ENCODE results near the gene HSPB7. TPM values are rescaled to one million over a fixed set of nuclear protein-coding genes. Genes with fewer than 3 reads are reported as not detected.

HSPB7 gene
- total RNA-seq, 1 experiment from 2014 or later: not detected

- H3K4me3 Mint-ChIP-seq: no peak overlapping the region
- no peak overlapping the region for H3K27ac Mint-ChIP-seq
- H3K36me3 Mint-ChIP-seq (ENCODE audit: insufficient read depth in 1 of 3, low read depth in 3 of 3): no peaks in the 10 kb centered on the region
These were observed 10.0 kb downstream of the HSPB7 start for GRCh38 chr1:16007671-16008341.

More at GRCh38 chr1:16007671-16008341, 10.0 kb downstream of the HSPB7 start:
- peaks cover 18% of the 10 kb centered on the region for H3K27me3 Mint-ChIP-seq (ENCODE audit: low read depth)
- H3K9me3 Mint-ChIP-seq: no peaks in the 10 kb centered on the region
- H3K79me1 ChIP-seq (ENCODE audit: insufficient read depth, low read depth, low read length, poor library complexity, severe bottlenecking): no peaks in the 10 kb centered on the region
- H2BK15ac ChIP-seq (ENCODE audit: low read depth, low read length): no peak overlapping the region
- H3T11ph ChIP-seq (ENCODE audit: low read length): no peak overlapping the region
- no peak overlapping the region for H4K5ac ChIP-seq (ENCODE audit: insufficient read length, low read depth, low read length)
- TF ChIP-seq, protein P1, sequence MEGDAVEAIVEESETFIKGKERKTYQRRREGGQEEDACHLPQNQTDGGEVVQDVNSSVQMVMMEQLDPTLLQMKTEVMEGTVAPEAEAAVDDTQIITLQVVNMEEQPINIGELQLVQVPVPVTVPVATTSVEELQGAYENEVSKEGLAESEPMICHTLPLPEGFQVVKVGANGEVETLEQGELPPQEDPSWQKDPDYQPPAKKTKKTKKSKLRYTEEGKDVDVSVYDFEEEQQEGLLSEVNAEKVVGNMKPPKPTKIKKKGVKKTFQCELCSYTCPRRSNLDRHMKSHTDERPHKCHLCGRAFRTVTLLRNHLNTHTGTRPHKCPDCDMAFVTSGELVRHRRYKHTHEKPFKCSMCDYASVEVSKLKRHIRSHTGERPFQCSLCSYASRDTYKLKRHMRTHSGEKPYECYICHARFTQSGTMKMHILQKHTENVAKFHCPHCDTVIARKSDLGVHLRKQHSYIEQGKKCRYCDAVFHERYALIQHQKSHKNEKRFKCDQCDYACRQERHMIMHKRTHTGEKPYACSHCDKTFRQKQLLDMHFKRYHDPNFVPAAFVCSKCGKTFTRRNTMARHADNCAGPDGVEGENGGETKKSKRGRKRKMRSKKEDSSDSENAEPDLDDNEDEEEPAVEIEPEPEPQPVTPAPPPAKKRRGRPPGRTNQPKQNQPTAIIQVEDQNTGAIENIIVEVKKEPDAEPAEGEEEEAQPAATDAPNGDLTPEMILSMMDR (conservative IDR thresholded peaks at IDR 0.05): no peak
- H3K79me2 ChIP-seq (ENCODE audit: insufficient read depth, low read length): no peaks in the 10 kb centered on the region
- no peaks in the 10 kb centered on the region for H3K23me2 ChIP-seq (ENCODE audit: insufficient read length, low read depth, low read length, poor library complexity, severe bottlenecking)
- H3K56ac ChIP-seq (ENCODE audit: insufficient read length, low read depth, low read length): no peak overlapping the region
- no peak overlapping the region for H3K27ac ChIP-seq (ENCODE audit: insufficient read length, low read depth, low read length)
- no peak overlapping the region for H4K8ac ChIP-seq (replicated peaks; ENCODE audit: insufficient read length, low read depth, low read length)
- no CpG with 5 or more reads among the region's 6 CpGs for WGBS (ENCODE audit: extremely low coverage, insufficient read length, low lambda C conversion rate)
- H3K9ac ChIP-seq (ENCODE audit: extremely low read depth, insufficient read length, low read length): no peak overlapping the region
- no peaks in the 10 kb centered on the region for H4K20me1 ChIP-seq (ENCODE audit: control insufficient read depth, insufficient read depth, insufficient read length)
- no peaks in the 10 kb centered on the region for H3K27me3 ChIP-seq (ENCODE audit: insufficient read depth, low read length)
- H2BK12ac ChIP-seq (ENCODE audit: insufficient read length, low read depth, low read length): no peak overlapping the region
- H3K4ac ChIP-seq (ENCODE audit: low read depth, low read length): no peak overlapping the region
- DNase-seq: no peak
- no peak overlapping the region for H3K18ac ChIP-seq (ENCODE audit: insufficient read length, low read depth, low read length)
- H3K9me3 ChIP-seq (ENCODE audit: control insufficient read depth, low read depth, low read length): no peaks in the 10 kb centered on the region
- H3K23ac ChIP-seq (ENCODE audit: insufficient read length, low read depth, low read length): no peak overlapping the region
- peaks cover 4% of the 10 kb centered on the region; the same call in 1 of the 2 replicates for H3K4me1 ChIP-seq (ENCODE audit: insufficient read depth, low read length)
- H4K91ac ChIP-seq (ENCODE audit: insufficient read length, low read depth, low read length): no peak overlapping the region
- no peak overlapping the region for H3K14ac ChIP-seq (ENCODE audit: insufficient read depth, low read length)
- peaks cover 13 to 17% of the 10 kb centered on the region in 2 experiments; a peak in 3 of 4 replicates for H3K4me1 Mint-ChIP-seq
- no peak overlapping the region for H2AK5ac ChIP-seq (ENCODE audit: insufficient read length, low read length)
- no peak overlapping the region for H2BK120ac ChIP-seq (ENCODE audit: low read depth, low read length, poor library complexity, severe bottlenecking)
- H2AFZ ChIP-seq (ENCODE audit: low read length): no peak overlapping the region
- no peak overlapping the region for H3K4me2 ChIP-seq (ENCODE audit: insufficient read depth, insufficient read length, low read length)
- no peak overlapping the region for H2BK20ac ChIP-seq (ENCODE audit: low read depth, low read length, poor library complexity, severe bottlenecking)
- H2BK5ac ChIP-seq (ENCODE audit: insufficient read length, low read length): no peak overlapping the region
